Liver (tissue), 9 donors: Measurements from ENCODE around the gene STEEP1. TPM values are rescaled to one million over a fixed set of nuclear protein-coding genes. Genes with fewer than 3 reads are reported as not detected.
"Not testable (repeated sequence)": the region's sequence is repeated elsewhere in the genome, so short reads cannot be mapped to it uniquely, and the experiment has no call there.

Experiments
- DNase-seq: peaks from one replicate; pipeline ENCODE4 v3.0.0-alpha.2; 2017; ENCODE audit warnings: low spot score
- H3K27ac ChIP-seq, 2 donors: one replicate each; pipeline ENCODE4 v1.7.0; 2013; ENCODE audit warnings: inconsistent platforms in 2 of 2, low read length in 2 of 2, control low read depth in 1 of 2, low read depth in 1 of 2, mild to moderate bottlenecking in 1 of 2
- H3K27me3 ChIP-seq, 4 donors: one replicate each; pipeline versions ENCODE4 v1.6.1 to v1.7.0; 2013; ENCODE audit warnings: low read length in 3 of 4, inconsistent platforms in 1 of 4, mild to moderate bottlenecking in 1 of 4, moderate library complexity in 1 of 4; ENCODE audit not compliant: control insufficient read depth in 4 of 4, insufficient read depth in 4 of 4
- H3K36me3 ChIP-seq, 4 donors: one replicate each; pipeline versions ENCODE4 v1.6.1 to v1.7.0; 2013; ENCODE audit warnings: low read length in 3 of 4, mild to moderate bottlenecking in 3 of 4, low read depth in 1 of 4, moderate library complexity in 1 of 4; ENCODE audit not compliant: control insufficient read depth in 4 of 4, insufficient read depth in 3 of 4
- H3K4me1 ChIP-seq, 4 donors: one replicate each; pipeline versions ENCODE4 v1.6.1 to v1.7.0; 2013; ENCODE audit warnings: low read length in 3 of 4, mild to moderate bottlenecking in 3 of 4, moderate library complexity in 1 of 4; ENCODE audit not compliant: control insufficient read depth in 4 of 4, insufficient read depth in 4 of 4
- H3K4me3 ChIP-seq, 3 donors: one replicate each; pipeline versions ENCODE4 v1.6.1 to v1.7.0; 2013; ENCODE audit warnings: low read length in 3 of 3, control low read depth in 1 of 3, low read depth in 1 of 3, mild to moderate bottlenecking in 1 of 3
- H3K9ac ChIP-seq, 2 donors: one replicate each; pipeline ENCODE4 v1.7.0; 2013; ENCODE audit warnings: low read length in 2 of 2, mild to moderate bottlenecking in 2 of 2, moderate library complexity in 2 of 2, control low read depth in 1 of 2, low read depth in 1 of 2
- H3K9me3 ChIP-seq, 4 donors: one replicate each; pipeline versions ENCODE4 v1.6.1 to v1.7.0; 2013; ENCODE audit warnings: low read length in 3 of 4; ENCODE audit not compliant: control insufficient read depth in 4 of 4
- ATF3 ChIP-seq: IDR thresholded peaks from 2 replicates; pipeline ENCODE4 v1.6.1; 2016; ENCODE audit warnings: antibody characterized with exemption
- CTCF ChIP-seq: fragments of 150-350 bp; IDR thresholded peaks from 2 replicates; pipeline ENCODE4 v1.5.1; 2017; ENCODE audit warnings: improper control_type of control experiment, low read depth, low read length; ENCODE audit not compliant: missing input control
- FOXA2 ChIP-seq: IDR thresholded peaks from 2 replicates; pipeline ENCODE4 v1.6.1; 2016; ENCODE audit warnings: antibody characterized with exemption
- GABPA ChIP-seq, 2 donors: IDR thresholded peaks in 1 of 2; conservative IDR thresholded peaks in 1 of 2; 2 replicates each; pipeline ENCODE4 v1.6.1; 2016; ENCODE audit warnings: antibody characterized with exemption in 2 of 2, mild to moderate bottlenecking in 1 of 2, moderate library complexity in 1 of 2
- JUND ChIP-seq, 2 donors: IDR thresholded peaks; 2 replicates each; pipeline ENCODE4 v1.6.1; 2016; ENCODE audit warnings: antibody characterized with exemption in 2 of 2
- RAD21 ChIP-seq, 2 donors: IDR thresholded peaks; 2 replicates each; pipeline ENCODE4 v1.6.1; 2016; ENCODE audit warnings: antibody characterized with exemption in 2 of 2, mild to moderate bottlenecking in 2 of 2
- RXRA ChIP-seq, 2 donors: IDR thresholded peaks; 2 replicates each; pipeline ENCODE4 v1.6.1; 2017 to 2018; ENCODE audit warnings: antibody characterized with exemption in 2 of 2, mild to moderate bottlenecking in 1 of 2
- WGBS: extraction: QIAGEN DNeasy Blood & Tissue Kit; methylation state at CpG from one replicate; pipeline ENCODE4 v1.1.7; 2013; 5-methylcytosine and 5-hydroxymethylcytosine counted together
- polyA plus RNA-seq, 2 donors: library from polyadenylated mRNA; stranded (reverse) in 1 of 2; unstranded in 1 of 2; fragments of 200-250 nt in 1 of 2; fragments of >200 nt in 1 of 2; fragmentation: Nextera tagmentation in 1 of 2; extraction: Ambion mirVana in 1 of 2; gene quantifications; one replicate each; pipeline versions ENCODE4 v1.2.1 to v1.2.3, GENCODE V29; 2013 to 2015
- total RNA-seq, 2 donors: library from RNA; depleted of rRNA; stranded (reverse); fragments of >200 nt; gene quantifications; one replicate each; pipeline ENCODE4 v1.2.3, GENCODE V29; 2014
- donor health status: healthy.
- donor health status: healthy.
- donor health status: healthy.
- donor health status: healthy.
- donor health status: healthy.

The STEEP1 gene
- total and polyA plus RNA-seq, 4 donors: 4.3 to 14.2 (median 10.2) TPM

- Histone ChIP-seq H3K4me1 (no peaks in the 10 kb centered on the region), H3K9me3 (no peaks in the 10 kb centered on the region), H3K27ac (no peak overlapping the region), H3K9ac (no peak overlapping the region), H3K27me3 (no peaks in the 10 kb centered on the region), H3K36me3 (no peaks in the 10 kb centered on the region), H3K4me3 (no peak overlapping the region)
- WGBS: 73% methylated on average over 10 of the region's 10 CpGs
- no peak for DNase-seq
- no peak for TF ChIP-seq ATF3
- no peak for TF ChIP-seq RAD21 (IDR thresholded peaks at IDR 0.05)
- no peak for TF ChIP-seq JUND (IDR thresholded peaks at IDR 0.05)
- TF ChIP-seq GABPA (IDR thresholded peaks at IDR 0.05 in 1 of 2, conservative IDR thresholded peaks at IDR 0.05 in 1 of 2): no peak
- no peak for TF ChIP-seq RXRA (IDR thresholded peaks at IDR 0.05)
- no peak for TF ChIP-seq CTCF
Observed at GRCh38 chrX:119495734-119496726, 69.2 kb downstream of the STEEP1 start.

GRCh38 chrX:119493851-119494495 is 71.2 kb downstream of the STEEP1 start:
- not testable (repeated sequence) for H3K9ac ChIP-seq, H3K27ac ChIP-seq, H3K9me3 ChIP-seq, H3K36me3 ChIP-seq, H3K4me3 ChIP-seq, H3K4me1 ChIP-seq, DNase-seq, H3K27me3 ChIP-seq
- 88% methylated on average over 10 of the region's 10 CpGs for WGBS

GRCh38 chrX:119492463-119492862 is 72.7 kb downstream of the STEEP1 start:
- DNase-seq: no peak
- Histone ChIP-seq H3K27ac (no peak overlapping the region), H3K4me3 (no peak overlapping the region), H3K9ac (no peak overlapping the region), H3K4me1 (peaks cover 0 to 3% (median 0%) of the 10 kb centered on the region in 4 donors), H3K27me3 (no peaks in the 10 kb centered on the region), H3K9me3 (no peaks in the 10 kb centered on the region), H3K36me3 (no peaks in the 10 kb centered on the region)
- 97% methylated on average over 2 of the region's 2 CpGs for WGBS
- no peak for TF ChIP-seq FOXA2
- no peak for TF ChIP-seq RAD21 (IDR thresholded peaks at IDR 0.05)
